Measurements from ENCODE around the gene BDKRB1.

Gene BDKRB1

DNA sequence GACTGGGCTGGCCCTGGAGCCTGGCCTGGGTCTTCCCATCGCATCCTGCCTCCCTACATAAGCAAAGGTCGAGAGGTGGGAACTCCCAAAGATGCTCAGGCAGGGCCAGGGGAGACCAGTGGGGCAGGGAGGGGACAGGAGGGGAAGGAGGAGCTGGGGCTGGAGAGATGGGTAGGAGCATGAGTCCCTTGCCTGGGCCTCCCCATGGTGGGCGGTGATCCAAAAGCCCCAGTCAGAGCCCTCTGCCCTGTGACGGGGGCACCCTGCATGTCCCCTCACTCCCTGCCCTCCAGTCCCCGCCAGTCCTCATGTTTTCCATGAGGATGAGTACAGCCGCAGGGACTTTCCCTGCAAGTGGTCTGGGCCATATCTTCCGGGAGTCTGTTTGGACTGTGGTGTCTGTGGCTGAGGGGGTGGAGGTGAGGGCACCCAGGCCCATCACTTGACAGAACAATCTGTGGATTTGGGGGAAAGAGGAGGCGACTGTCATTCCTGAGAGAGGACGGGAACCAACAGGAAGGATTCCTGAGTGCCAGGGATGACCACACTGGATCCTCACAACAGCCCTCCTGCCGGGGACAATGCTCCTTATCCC is 42.0 kb upstream of the BDKRB1 start:
- TF ChIP-seq, protein P1, sequence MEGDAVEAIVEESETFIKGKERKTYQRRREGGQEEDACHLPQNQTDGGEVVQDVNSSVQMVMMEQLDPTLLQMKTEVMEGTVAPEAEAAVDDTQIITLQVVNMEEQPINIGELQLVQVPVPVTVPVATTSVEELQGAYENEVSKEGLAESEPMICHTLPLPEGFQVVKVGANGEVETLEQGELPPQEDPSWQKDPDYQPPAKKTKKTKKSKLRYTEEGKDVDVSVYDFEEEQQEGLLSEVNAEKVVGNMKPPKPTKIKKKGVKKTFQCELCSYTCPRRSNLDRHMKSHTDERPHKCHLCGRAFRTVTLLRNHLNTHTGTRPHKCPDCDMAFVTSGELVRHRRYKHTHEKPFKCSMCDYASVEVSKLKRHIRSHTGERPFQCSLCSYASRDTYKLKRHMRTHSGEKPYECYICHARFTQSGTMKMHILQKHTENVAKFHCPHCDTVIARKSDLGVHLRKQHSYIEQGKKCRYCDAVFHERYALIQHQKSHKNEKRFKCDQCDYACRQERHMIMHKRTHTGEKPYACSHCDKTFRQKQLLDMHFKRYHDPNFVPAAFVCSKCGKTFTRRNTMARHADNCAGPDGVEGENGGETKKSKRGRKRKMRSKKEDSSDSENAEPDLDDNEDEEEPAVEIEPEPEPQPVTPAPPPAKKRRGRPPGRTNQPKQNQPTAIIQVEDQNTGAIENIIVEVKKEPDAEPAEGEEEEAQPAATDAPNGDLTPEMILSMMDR (IDR thresholded peaks at IDR 0.05; ENCODE audit: low read depth, low read length, missing control alignments), result no peak
- no peak overlapping the region for H3K4me3 ChIP-seq (replicated peaks; ENCODE audit: low read depth, low read length)
- DNase-seq (ENCODE audit: extremely low read depth, low read depth), result no peak

DNA sequence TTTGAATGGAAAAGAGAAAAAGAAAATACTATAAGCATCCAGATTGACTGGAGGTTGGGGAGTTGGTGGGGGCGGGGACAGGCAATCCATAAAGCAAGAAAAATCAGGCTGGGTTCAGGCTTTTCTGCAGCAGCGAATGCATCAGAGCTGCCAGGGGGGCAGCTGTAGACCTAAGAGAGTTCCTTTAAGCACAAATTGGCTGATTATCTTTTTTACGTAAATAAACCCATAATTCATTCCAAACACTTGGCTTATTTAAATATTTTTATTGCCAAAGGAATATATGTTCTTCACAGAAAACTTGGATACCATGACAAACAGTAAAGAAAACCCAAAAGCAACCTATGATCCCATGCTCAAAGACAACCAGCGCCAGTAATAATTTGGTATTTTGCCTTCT is 41.2 kb upstream of the BDKRB1 start:
- no peak for DNase-seq (ENCODE audit: extremely low read depth, low read depth)
- TF ChIP-seq, protein P1 (IDR thresholded peaks at IDR 0.05; ENCODE audit: low read depth, low read length, missing control alignments), result no peak
- no peak overlapping the region for H3K4me3 ChIP-seq (replicated peaks; ENCODE audit: low read depth, low read length)

DNA sequence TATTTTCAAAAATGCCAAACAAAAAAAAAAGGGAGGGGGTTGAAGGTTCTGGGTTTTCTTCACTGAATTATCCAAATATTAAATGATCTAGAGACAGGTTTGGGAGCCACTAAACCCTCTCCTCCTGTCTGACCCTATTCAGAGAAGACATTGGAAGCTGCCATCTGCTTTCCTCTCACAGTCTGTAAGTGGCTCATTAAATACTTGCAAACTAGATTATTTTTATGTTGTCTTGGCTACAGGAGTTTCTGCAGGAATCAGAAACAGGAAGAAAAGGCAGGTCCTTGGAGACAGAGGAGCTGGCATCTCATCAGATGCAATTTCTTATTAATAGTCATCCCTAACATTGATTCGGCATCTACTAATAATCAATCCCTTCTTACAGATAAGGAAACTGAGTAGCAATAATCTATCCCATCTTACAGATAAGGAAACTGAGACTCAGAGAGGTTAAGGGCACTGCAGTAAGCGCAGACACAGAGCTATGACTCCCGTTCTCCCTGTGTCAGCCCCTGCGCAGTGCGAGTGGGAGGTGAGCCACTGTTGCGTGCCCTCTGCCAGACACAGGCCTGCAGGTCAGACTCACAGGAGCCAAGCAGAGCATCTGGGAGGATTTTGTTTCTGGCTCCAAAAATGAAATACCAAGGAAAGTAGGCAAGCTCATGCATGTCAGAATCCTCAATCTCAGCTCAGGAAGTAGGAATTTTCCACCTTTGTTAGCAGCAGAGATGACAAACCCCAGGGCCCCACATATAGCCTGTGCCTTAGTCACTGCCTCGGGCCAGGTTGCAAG is 40.4 kb upstream of the BDKRB1 start:
- H3K4me3 ChIP-seq (replicated peaks; ENCODE audit: low read depth, low read length), result no peak overlapping the region
- no peak for DNase-seq (ENCODE audit: extremely low read depth, low read depth)
- TF ChIP-seq, protein P1 (IDR thresholded peaks at IDR 0.05; ENCODE audit: low read depth, low read length, missing control alignments), result no peak

DNA sequence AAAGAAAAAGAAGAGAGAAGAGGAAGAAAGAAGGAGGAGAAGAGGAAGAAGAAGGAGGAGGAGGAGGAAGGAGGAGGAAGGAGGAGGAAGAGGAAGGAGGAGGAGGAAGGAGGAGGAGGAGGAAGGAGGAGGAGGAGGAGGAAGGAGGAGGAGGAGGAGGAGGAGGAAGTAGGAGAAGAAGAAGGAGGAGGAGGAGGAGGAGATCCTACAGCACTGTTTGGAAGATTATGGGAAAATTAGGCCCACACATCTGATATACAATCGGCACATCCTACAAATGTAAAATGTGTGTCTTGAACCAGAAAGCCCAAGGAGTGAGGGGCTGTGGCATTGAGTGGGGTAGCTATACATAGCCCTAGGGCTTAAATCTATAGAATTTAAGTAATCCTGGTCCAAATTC is 39.4 kb upstream of the BDKRB1 start:
- no peak overlapping the region for H3K4me3 ChIP-seq (replicated peaks; ENCODE audit: low read depth, low read length)
- no peak for DNase-seq (ENCODE audit: extremely low read depth, low read depth)
- TF ChIP-seq, protein P1 (IDR thresholded peaks at IDR 0.05; ENCODE audit: low read depth, low read length, missing control alignments), result no peak

DNA sequence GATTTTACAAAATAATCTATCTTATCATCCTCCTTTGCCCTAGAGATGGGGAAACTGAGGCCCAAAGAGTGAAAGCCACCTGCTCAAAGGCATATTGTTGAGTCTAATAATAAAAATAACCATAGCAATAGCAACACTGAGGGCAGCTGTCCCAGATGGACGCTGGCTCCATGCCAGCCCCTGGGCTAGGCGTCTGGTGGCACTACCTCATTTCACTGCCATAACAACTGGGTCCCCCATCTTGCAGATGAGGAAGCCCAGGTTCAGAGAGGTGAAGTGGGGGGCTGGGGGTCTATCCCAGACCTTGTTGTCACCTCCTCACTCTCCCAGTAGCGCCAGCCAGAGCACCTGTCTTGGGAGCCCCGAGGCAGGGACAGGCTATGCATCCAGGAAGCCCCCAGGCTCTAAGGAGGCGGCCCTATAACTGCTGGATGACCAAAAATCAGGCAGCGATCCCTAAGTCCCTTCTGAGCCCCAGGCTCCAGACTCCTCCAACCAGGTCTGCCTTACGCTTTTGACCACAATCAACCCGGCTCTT is 38.6 kb upstream of the BDKRB1 start:
- no peak overlapping the region for H3K4me3 ChIP-seq (replicated peaks; ENCODE audit: low read depth, low read length)
- no peak for DNase-seq (ENCODE audit: extremely low read depth, low read depth)
- TF ChIP-seq, protein P1 (IDR thresholded peaks at IDR 0.05; ENCODE audit: low read depth, low read length, missing control alignments), result no peak

DNA sequence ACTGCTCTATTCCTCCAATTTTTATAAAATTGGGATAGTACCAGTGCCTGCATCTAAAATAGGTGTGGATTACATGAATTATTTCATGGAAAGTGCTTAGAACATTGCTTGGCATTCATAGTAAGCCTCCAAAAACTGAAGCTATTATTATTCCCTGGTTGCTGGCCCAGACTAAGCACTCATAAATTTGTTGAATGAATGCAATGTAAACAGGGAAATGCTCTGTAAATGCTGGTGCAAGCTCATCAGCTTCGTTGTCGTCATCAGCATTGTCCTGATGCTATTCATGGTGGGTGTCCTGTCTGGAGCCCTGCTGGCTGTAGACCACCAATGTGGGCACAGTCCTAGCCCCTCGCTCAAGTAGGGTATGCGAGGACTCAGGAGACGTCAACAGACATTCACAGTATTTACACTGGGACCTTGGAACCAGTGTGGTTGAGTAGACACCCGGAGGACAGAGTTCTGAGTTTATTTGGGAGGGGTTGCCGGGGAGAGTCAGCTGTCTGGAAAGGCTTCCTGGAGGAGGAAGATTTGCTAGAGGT is 34.8 kb upstream of the BDKRB1 start:
- TF ChIP-seq, protein P1 (IDR thresholded peaks at IDR 0.05; ENCODE audit: low read depth, low read length, missing control alignments), result no peak
- H3K4me3 ChIP-seq (replicated peaks; ENCODE audit: low read depth, low read length), result no peak overlapping the region
- DNase-seq (ENCODE audit: extremely low read depth, low read depth), result no peak
